GM19395 (cell line): Measurements from ENCODE around the gene PDPR.
"Not testable (repeated sequence)": the region's sequence is repeated elsewhere in the genome, so short reads cannot be mapped to it uniquely, and the experiment has no call there.

Experiments
- ATAC-seq: cut with Tn5 transposase; IDR thresholded peaks from one replicate; pipeline ENCODE4 v1.9.1; 2021; ENCODE audit warnings: mild to moderate bottlenecking, moderate library complexity; ENCODE audit not compliant: unreplicated experiment

PDPR gene

DNA sequence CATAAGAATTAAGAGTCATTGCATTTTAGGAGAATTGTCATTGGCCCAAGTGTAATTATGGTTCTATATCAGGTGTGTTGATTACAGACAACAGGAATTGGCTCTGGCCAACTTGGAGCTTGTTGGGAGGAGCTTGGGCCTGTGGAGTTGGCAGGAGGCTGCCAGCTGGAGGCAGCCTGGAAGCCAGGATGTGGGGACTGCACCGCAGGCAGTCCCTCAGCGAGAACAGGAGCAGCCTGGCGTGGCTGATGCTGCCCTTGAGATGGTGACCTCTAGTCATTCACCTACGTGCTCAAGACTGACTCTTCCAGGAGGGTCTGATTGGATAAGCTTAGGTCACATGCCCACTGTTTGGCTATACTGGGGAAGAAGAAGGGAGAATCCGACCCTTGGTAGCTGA lies 13.6 kb downstream of the PDPR start:
- ATAC-seq, result not testable (repeated sequence)

DNA sequence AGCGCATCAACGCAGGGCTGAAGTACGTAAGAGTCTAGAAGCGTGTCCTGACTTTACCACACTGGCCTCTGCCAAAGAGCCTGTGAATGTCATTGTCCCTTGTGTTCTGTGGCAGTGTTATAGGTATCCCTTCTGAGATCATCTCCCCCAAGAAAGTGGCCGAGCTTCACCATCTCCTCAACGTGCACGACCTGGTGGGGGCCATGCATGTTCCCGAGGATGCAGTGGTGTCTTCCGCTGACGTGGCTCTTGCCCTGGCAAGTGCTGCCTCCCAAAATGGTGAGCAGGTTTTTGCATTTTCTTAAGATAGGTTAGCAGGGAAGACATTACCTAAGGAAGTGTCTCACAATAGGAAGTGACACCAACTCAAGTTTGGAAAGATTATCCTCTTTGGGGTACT lies 14.7 kb downstream of the PDPR start:
- ATAC-seq, result not testable (repeated sequence)

DNA sequence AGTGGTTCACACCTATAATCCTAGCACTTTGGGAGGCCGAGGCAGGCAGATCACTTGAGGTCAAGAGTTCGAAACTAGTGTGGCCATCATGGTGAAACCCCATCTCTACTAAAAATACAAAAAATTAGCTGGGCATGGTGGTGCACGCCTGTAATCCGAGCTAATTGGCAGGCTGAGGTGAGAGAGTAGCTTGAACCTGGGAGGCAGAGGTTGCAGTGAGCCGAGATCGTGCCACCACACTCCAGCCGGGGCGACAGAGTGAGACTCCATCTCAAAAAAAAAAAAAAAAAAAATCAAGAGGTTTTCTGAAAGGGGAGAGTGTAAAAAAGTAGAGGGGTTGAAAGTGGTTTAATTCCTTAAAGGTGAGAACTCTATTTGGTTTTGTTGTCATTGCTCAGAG lies 21.7 kb downstream of the PDPR start:
- not testable (repeated sequence) for ATAC-seq

DNA sequence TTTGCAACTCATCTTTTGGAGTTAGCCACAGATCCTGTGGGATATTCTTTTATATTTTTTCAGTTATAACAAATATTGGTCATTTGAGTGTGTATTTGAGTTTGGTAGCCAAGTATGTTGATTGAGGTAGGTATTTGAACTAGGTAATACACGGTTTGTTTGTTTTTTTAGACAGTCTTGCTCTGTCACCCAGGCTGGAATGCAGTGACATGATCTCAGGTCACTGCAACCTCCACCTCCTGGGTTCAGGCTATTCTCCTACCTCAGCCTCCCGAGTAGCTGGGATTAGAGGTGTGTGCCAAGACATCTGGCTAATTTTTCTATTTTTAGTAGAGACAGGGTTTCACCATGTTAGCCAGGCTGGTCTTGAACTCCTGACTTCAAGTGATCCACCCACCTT lies 22.5 kb downstream of the PDPR start:
- not testable (repeated sequence) for ATAC-seq

DNA sequence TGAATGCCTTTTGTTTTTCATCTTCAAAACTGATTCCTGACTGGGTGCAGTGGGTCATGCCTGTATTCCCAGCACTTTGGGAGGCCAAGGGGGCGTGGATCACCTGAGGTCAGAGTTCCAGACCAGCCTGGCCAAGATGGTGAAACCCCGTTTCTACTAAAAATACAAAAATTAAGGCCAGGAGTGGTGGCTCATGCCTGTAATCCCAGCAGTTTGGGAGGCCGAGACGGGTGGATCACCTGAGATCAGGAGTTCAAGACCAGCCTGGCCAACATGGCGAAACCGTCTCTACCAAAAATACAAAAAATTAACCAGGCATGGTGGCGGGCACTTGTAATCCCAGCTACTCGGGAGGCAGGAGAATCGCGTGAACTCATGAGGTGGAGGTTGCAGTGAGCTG lies 28.6 kb downstream of the PDPR start:
- not testable (repeated sequence) for ATAC-seq

DNA sequence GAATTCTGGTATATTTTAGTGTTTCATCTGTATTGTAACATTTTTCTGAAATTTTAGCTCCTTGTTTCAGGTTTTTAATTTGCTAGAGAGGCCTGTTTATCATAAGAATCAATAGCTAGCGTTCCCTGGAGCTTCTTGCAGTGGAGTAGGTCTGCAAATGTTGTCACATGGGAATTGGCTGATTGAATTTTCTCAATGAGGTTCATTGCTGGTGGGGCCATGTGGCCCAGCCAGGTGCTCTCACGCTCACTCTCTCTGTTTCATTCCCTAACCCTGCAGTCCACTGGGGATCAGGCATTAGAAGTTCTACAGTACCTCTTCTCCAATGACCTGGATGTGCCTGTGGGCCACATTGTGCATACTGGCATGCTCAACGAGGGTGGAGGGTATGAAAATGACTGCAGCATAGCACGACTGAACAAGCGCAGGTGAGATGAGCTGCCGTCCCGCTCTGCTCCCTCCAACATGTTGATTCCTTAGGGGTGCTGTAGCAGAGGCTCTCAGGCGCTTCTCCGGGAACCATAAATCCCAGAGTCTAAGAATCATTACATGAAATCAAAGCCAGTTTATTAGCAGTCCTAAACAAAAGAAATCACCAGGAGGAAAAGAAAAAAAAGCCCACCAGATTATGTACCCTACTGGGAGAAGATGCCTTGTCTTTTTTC lies 29.2 kb downstream of the PDPR start:
- not testable (repeated sequence) for ATAC-seq

DNA sequence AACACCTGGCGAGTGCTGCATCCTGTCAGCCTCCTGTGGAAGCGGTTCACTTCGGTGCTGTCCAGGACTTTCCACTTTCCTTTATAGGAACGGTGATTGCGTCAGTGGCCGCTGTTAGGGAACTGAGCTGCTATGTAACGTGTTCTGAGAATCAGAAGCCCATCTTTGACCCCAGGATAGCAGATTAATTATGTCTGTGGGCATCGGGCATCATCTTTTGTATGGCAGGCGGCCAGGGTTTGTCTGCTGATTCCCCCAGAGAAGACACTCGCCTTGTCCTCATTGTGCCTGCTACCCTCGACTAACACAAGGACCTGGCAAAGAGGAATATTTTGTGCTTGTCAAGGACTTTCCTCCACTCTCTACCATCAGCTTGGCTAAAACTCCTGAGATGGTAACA lies 33.7 kb downstream of the PDPR start:
- ATAC-seq, result not testable (repeated sequence)

DNA sequence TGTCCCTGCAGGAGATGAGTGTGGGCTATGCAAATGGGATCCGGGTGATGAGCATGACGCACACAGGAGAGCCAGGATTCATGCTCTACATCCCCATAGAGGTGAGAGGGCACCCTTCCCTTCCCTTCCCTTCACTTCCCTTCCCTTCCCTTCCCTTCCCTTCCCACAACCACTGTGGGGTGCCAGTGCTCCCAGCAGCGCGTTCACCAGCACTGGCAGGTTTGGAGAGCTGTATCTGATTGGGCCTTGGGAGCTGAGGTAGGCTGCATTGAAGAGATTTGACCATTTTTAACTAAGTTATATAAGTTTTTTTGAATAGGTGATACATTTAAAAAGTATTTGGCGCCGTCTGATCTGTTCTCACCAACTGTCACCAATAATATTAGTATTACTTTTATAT lies 34.3 kb downstream of the PDPR start:
- ATAC-seq, result not testable (repeated sequence)

DNA sequence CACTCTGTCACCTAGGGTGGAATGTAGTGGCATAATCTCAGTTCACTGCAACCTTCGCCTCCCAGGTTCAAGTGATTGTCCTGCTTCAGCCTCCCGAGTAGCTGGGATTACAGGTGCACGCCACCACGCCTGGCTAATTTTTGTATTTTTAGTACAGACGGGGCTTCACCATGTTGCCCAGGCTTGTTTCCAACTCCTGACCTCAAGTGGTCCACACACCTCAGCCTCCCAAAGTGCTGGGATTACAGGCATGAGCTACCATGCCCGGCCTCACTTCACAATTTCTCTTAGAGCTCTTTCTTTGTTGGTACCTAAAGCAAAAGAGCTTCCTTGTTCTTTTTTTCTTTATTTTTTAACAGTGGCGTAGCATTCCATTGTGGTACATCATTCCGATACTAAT lies 35.2 kb downstream of the PDPR start:
- not testable (repeated sequence) for ATAC-seq

DNA sequence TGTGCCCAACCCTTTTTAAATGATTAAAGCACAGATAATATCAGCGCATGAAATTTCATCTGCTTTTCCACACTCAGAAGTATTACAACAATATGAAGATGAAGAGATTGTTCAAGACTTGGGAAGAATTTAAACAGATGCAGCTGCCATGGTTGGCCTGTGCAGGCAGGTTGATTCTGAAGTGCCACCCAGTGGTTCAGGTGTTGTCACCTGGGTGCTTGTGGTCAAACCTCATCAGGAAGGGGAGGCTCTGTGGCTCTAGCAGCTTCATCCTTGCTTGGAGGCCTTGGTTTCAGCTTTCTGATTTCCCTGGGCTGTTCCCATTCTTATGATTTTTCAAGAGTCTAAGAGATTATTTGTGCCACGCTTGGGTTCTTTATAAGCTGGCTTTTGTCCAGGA lies 37.3 kb downstream of the PDPR start:
- no peak for ATAC-seq

DNA sequence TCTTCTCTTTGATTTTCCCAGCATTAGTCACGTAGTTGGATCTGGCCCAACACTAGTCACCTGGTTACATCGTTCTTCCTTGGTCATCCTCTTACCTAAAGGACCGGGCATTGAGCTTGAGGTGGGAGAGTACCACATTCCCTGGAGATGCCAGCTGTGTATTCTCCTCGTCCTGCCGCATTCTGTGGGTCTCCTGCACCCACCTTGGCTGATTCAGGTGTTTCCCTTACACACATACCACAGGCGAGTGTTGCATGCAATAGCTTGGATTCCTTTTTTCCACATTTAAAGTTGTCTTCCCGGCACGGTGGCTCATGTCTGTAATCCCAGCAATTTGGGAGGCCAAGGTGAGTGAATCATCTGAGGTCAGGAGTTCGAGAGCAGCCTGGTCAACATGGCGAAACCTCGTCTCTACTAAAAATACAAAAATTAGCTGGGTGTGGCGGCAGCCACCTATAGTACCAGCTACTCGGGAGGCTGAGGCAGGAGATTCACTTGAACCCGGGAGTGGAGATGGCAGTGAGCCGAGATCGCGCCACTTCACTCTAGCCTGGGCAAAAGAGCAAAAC lies 37.9 kb downstream of the PDPR start:
- no peak for ATAC-seq

DNA sequence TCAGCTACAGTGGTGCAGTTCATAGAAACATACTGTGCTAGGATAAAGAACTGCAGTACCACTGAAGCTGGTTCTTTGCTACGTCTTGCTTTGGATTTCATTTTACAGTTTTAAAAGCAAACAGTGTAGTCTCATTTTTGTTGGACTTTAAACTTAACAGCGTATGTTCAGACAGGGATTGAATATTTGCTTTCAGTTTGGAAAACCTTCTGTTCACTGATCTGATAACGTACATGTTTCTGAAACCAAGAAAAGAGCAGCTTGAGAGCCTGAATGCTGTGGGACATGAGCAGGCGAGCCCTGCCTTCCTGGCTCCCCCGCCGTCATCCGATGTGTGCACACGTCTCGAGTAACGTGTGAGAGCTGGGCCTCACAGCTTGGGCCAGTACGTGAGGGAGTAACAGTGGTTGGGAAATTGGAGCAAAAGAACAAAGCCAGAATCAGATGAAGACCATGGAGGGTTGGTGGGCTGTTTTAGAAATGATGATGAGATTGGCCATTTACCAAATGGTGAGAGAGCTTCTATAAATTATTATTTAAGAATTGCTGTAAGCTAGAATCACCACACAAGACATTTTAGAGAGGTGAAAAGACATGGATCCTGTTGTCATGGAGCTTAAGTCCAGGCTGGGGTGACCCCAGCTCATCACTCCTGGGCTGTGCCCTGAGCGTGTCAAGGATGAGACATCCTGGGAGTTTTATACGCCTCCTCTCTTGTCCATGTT lies 38.6 kb downstream of the PDPR start:
- ATAC-seq, result no peak

DNA sequence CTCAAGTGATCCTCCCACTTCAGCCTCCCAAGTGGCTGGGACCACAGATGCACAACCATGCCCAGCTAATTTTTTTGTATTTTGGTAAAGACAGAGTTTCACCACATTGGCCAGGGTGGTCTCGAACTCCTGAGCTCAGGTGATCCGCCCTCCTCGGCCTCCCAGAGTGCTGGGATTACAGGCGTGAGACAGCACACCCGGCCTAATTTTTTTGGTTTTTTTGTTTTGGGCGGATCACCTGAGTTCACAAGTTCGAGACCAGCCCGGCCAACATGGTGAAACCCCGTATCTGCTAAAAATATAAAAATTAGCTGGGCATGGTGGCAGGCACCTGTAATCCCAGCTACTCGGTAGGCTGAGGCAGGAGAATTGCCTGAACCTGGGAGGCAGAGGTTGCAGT lies 40.6 kb downstream of the PDPR start:
- ATAC-seq, result not testable (repeated sequence)

DNA sequence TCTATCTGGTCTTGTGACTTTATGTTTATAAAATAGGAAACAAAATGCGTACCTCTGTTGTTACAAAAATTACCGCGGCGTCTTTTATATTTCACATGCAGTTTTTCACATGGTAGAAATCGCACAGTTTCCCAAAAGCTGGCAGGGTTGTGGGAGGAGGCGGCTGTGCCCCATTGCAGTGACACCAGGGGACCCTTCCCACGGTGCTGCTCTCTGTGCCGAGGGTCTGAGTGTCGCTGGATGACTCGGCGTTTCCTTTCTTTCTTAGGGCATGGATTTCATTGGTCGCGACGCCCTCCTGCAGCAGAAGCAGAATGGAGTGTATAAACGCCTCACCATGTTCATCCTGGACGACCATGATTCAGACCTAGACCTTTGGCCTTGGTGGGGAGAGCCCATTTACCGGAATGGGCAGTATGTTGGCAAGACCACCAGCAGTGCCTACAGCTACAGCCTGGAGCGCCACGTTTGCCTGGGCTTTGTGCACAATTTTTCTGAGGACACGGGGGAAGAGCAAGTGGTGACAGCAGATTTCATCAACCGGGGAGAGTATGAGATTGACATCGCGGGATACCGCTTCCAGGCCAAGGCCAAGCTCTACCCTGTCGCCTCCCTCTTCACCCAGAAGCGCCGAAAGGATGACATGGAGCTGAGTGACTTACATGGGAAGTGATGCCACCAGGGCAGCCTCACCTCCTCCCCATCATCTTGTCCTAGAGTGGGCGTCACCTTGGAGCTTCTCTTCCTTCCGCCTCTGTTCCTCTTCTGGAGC lies 42.3 kb downstream of the PDPR start:
- ATAC-seq, result no peak

DNA sequence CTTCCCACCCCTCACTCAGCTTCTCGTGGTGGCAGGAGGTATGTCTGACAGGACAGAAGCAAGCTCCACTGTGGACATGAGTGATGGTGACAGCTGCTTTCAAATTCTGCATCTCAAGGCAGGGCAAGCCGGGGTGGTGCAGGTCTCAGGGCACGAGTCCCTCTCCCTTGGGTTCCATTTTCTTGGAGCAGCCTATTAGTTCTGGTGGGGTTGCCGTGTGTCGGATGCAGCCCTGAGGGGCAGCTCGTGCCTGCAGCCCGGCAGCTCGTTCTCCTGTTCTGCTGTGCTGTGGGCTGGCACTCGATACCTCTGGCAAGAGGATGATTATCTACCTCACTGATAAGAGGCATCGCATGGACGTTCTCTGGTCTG lies 43.0 kb downstream of the PDPR start:
- ATAC-seq, result no peak

DNA sequence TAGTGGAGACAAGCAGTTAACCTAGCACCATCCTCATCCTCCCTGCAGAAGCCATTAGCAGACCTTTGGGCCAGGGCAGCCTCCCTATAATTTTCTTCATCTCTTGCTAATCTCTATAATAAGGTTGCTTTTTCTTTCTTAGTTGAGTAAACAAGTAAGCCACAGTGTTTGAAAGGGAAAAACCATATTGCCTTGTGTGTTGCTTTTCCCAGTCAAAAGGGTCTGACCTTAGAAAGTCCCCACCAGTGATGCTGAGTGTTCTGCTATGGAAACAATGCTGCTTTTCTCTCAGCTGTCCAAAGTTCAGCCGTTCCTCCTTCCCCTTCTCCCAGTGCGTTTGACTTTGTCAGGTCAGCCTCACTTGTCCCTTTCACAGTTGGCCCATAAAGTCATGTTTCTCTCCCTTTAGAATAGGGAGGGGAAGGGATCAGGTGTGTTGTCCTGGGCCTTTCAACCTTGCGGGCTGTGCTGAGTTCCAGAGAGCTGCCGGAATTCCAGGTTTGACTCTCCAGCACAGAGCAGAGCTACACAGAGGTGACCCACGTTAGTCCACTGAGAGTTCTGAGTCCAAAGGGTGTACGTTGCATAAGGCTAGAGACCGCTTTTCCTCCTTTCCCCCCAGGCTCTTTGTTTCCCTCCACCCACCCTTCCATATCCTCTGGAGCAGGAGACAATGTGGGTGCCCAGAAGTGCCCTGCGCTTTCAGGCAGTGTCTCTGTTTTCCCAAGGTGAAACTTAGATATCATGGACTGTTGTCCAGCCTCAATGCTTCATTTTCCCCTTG lies 43.5 kb downstream of the PDPR start:
- no peak for ATAC-seq

DNA sequence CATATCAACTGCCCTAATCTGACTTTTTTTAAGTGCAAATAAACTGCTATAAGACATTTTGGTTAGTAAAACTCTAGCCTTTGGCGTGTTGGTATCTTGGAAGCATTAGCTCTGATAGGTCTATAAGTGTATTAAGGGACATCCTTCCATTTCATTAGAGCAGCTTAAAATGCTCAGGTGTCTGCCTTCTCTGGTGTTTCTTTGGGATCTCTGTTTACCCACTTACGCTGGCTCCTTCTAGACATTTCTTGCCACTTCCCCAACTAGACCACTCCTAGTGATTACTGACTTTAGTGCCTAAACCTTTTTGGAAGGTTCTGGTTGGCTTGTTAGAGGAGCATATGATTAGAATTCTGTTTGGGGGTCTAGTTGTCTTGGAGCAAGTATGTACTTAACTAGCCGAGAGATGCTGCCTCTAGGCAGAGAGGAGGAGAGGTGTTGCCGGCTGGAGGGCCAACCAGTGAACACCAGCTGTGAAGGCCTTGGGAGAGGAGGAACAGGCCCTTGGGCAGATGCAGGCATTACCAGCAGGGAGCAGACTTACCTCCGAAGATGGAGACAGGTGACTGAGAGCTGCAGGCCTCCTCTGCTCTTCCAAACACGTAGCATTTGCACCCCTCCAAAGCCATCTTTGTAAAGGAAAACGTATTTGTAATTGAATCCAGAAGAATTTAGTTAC lies 44.3 kb downstream of the PDPR start:
- no peak for ATAC-seq

DNA sequence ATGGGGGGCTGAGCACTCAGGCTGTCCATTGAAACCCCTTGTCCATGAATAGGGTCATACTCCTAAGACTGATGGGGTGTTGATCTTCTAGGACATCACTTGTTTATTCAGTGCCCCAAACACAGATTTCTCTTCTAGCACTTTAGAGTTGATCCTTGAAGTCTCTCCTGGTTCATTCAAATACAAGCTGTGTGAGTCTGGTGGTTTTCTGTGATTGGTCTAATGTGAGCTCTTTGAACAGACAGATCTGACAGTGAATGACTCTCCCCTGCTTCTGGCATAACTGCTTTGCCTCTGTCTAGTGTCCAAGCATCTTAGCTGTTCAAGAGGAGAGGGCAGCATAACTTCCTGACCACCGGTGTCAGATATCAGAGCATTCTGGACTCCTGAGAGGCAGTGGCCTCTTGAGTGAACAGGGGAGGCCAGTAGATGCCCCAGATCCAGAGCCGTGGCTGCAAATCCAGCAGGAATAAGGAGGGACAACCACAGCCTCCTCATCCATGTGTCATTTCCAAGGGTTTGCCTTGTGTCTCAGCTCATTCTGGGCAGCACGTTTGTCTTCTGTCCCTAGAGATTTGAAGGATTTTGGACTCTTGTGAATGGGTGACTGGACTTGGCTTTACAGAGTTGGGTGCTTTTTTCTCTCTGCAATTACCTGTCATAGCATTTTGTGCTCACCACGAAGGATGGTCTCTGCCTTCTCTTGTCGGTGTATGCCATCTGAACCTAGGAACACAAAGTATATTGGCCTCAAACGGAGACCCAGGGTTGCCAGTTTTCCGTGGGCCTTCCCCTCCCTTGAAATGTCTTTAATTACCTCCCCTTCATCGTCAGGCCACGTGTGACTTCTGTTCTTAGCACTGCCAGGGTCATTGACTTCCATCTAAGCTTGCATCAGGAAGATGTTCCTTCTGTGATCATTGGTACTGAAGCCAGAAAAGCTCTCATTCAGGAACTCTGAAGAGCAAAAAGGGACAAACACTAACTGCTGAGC lies 45.5 kb downstream of the PDPR start:
- ATAC-seq, result no peak

DNA sequence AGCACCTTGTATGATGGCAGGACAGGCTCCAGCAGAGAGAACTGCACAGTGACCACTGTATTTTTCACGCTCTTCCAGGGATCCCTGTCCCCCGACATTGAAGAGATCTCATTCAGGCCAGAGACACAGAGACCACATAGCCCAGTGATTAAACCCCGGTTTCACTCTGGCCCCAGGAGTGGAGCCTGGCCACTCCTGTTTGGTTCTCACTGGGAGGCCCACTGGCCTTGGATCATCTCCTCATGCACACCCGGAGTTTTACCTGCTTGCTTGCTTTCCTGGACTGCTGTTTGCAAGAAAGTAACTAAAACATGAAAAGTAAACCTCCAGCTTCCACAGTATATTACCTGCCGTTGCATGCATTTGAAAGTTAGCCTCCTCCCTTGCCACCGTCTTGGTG lies 46.3 kb downstream of the PDPR start:
- ATAC-seq, result no peak
